ENCODE results near the gene TTC1.
A peak's percentile ranks its signal among the peaks of the same experiment; 100 is the strongest.

TTC1 gene

GRCh38 chr5:159982421-159983173 lies 26.3 kb upstream of the TTC1 start:
- no peaks in the 10 kb centered on the region for H4K20me1 ChIP-seq (ENCODE audit: control insufficient read depth, insufficient read depth, low read depth, low read length)
- no peaks in the 10 kb centered on the region for H3K79me2 ChIP-seq (ENCODE audit: control insufficient read depth, low read length)
- H3K27me3 ChIP-seq (ENCODE audit: control insufficient read depth, low read length), result peaks cover 21% of the 10 kb centered on the region
- H3K9me3 ChIP-seq (ENCODE audit: control insufficient read depth, insufficient read depth, low read length), result no peaks in the 10 kb centered on the region
- no peaks in the 10 kb centered on the region for H3F3A ChIP-seq (ENCODE audit: control insufficient read depth, insufficient read depth)
- TF ChIP-seq CTCF (IDR thresholded peaks at IDR 0.05; ENCODE audit: low read depth, low read length, poor library complexity, severe bottlenecking), result no peak
- H3K27ac ChIP-seq (ENCODE audit: low read depth, low read length), result no peak overlapping the region
- H3K4me2 ChIP-seq (ENCODE audit: low read length), result no peak overlapping the region
- H3K9me2 ChIP-seq (replicated peaks; ENCODE audit: control insufficient read depth, low read length), result no peaks in the 10 kb centered on the region
- H3K4me1 ChIP-seq (ENCODE audit: control insufficient read depth, low read length), result peaks cover 6% of the 10 kb centered on the region; the same call in 1 of the 2 replicates
- H3K4me3 ChIP-seq (ENCODE audit: low read length), result no peak overlapping the region
- H3K36me3 ChIP-seq (ENCODE audit: control insufficient read depth, low read length), result no peaks in the 10 kb centered on the region

GRCh38 chr5:159987031-159987674 lies 21.8 kb upstream of the TTC1 start:
- TF ChIP-seq CTCF (IDR thresholded peaks at IDR 0.05; ENCODE audit: low read depth, low read length, poor library complexity, severe bottlenecking) (peak; percentile 71), EZH2phosphoT487 (IDR thresholded peaks at IDR 0.05; ENCODE audit: borderline replicate concordance, low read length) (no peak; the same call in 1 of the 2 replicates)
- Histone ChIP-seq H3K4me3 (ENCODE audit: low read length) (peak overlapping the region; percentile 40), H3K4me2 (ENCODE audit: low read length) (peak overlapping the region; percentile 58), H3K36me3 (ENCODE audit: control insufficient read depth, low read length) (no peaks in the 10 kb centered on the region), H3K27ac (ENCODE audit: low read depth, low read length) (no peak overlapping the region), H3K4me1 (ENCODE audit: control insufficient read depth, low read length) (peaks cover 9% of the 10 kb centered on the region; the same call in 1 of the 2 replicates), H3F3A (ENCODE audit: control insufficient read depth, insufficient read depth) (no peaks in the 10 kb centered on the region), H3K9me3 (ENCODE audit: control insufficient read depth, insufficient read depth, low read length) (no peaks in the 10 kb centered on the region), H3K79me2 (ENCODE audit: control insufficient read depth, low read length) (no peaks in the 10 kb centered on the region), H3K27me3 (ENCODE audit: control insufficient read depth, low read length) (peaks cover 31% of the 10 kb centered on the region), H4K20me1 (ENCODE audit: control insufficient read depth, insufficient read depth, low read depth, low read length) (no peaks in the 10 kb centered on the region), H3K9me2 (replicated peaks; ENCODE audit: control insufficient read depth, low read length) (no peaks in the 10 kb centered on the region)

- Histone ChIP-seq H3K27ac (ENCODE audit: low read depth, low read length) (no peak overlapping the region), H3K9me2 (replicated peaks; ENCODE audit: control insufficient read depth, low read length) (no peaks in the 10 kb centered on the region), H3K4me3 (ENCODE audit: low read length) (no peak overlapping the region), H3K27me3 (ENCODE audit: control insufficient read depth, low read length) (peaks cover 39% of the 10 kb centered on the region), H3K36me3 (ENCODE audit: control insufficient read depth, low read length) (no peaks in the 10 kb centered on the region), H3K79me2 (ENCODE audit: control insufficient read depth, low read length) (no peaks in the 10 kb centered on the region), H3F3A (ENCODE audit: control insufficient read depth, insufficient read depth) (no peaks in the 10 kb centered on the region), H3K4me1 (ENCODE audit: control insufficient read depth, low read length) (peaks cover 9% of the 10 kb centered on the region; the same call in 1 of the 2 replicates), H4K20me1 (ENCODE audit: control insufficient read depth, insufficient read depth, low read depth, low read length) (no peaks in the 10 kb centered on the region), H3K9me3 (ENCODE audit: control insufficient read depth, insufficient read depth, low read length) (no peaks in the 10 kb centered on the region), H3K4me2 (ENCODE audit: low read length) (no peak overlapping the region)
- TF ChIP-seq EZH2phosphoT487 (IDR thresholded peaks at IDR 0.05; ENCODE audit: borderline replicate concordance, low read length) (no peak), CTCF (IDR thresholded peaks at IDR 0.05; ENCODE audit: low read depth, low read length, poor library complexity, severe bottlenecking) (peak; percentile 17)
Observed at GRCh38 chr5:159990506-159990905, 18.4 kb upstream of the TTC1 start.

All from DOHH2 (cell line).